H1 (cell line): ENCODE measurements around the gene PDE4D. TPM values are rescaled to one million over a fixed set of nuclear protein-coding genes. Genes with fewer than 3 reads are reported as not detected.

ENCODE experiments used
- CTCF ChIA-PET: fragments of 300-600 bp; sonication (Branson Sonifier 250); formaldehyde crosslinking; loops from one replicate; lab custom pipeline; 2021; ENCODE audit not compliant: partially characterized antibody; lab: Charles Lee
- POLR2A ChIA-PET: fragments of 300-600 bp; sonication (Branson Sonifier 250); formaldehyde crosslinking; loops from one replicate; lab custom pipeline; 2021; ENCODE audit warnings: inconsistent platforms; ENCODE audit not compliant: partially characterized antibody; lab: Charles Lee
- DNase-seq, 2 experiments: peaks; one replicate each; pipeline versions ENCODE4 v3.0.0 to v3.0.0-alpha.2; 2010 to 2022; ENCODE audit warnings: low spot score in 2 of 2, low read depth in 1 of 2, mixed read lengths in 1 of 2
- FAIRE-seq: peaks from 2 replicates; lab custom pipeline; 2011; peaks lifted over from hg19 to GRCh38; lab: Jason Lieb, UNC
- H2AFZ ChIP-seq: 2 replicates; pipeline ENCODE4 v1.8.1; 2012; ENCODE audit warnings: low read length, inconsistent platforms
- H2AK5ac ChIP-seq: 2 replicates; pipeline ENCODE4 v1.6.1; 2013; ENCODE audit warnings: low read depth, low read length
- H2BK120ac ChIP-seq: replicated peaks from 2 replicates; pipeline ENCODE3; 2013; ENCODE audit warnings: low read depth, low read length, inconsistent platforms
- H2BK12ac ChIP-seq: 2 replicates; pipeline ENCODE4 v1.6.1; 2013; ENCODE audit warnings: low read depth, low read length
- H2BK15ac ChIP-seq: 2 replicates; pipeline ENCODE4 v1.6.1; 2013; ENCODE audit warnings: low read length
- H2BK20ac ChIP-seq: 2 replicates; pipeline ENCODE4 v1.6.1; 2013; ENCODE audit warnings: low read length
- H2BK5ac ChIP-seq: 2 replicates; pipeline ENCODE4 v1.6.1; 2013; ENCODE audit warnings: low read depth, low read length
- H3K14ac ChIP-seq: 2 replicates; pipeline ENCODE4 v1.6.1; 2013; ENCODE audit warnings: inconsistent platforms; ENCODE audit not compliant: insufficient read length
- H3K18ac ChIP-seq: 2 replicates; pipeline ENCODE4 v1.6.1; 2013; ENCODE audit warnings: low read length; ENCODE audit errors: extremely low read depth
- H3K23ac ChIP-seq: 2 replicates; pipeline ENCODE4 v1.6.1; 2013; ENCODE audit warnings: inconsistent platforms; ENCODE audit not compliant: insufficient read length
- H3K23me2 ChIP-seq: 2 replicates; pipeline ENCODE4 v1.6.1; 2013; ENCODE audit warnings: low read depth, low read length
- H3K27ac ChIP-seq: 2 replicates; pipeline ENCODE4 v1.6.1; 2011; ENCODE audit warnings: low read depth, low read length, inconsistent platforms
- H3K27me3 ChIP-seq, 4 experiments: replicated peaks in 1 of 4; 1 replicate in 1 of 4; 2 replicates in 3 of 4; pipeline versions ENCODE4 v1.6.1 to v1.8.1; 2011 to 2013; ENCODE audit warnings: low read length in 3 of 4, mild to moderate bottlenecking in 3 of 4, inconsistent platforms in 2 of 4, mixed read lengths in 2 of 4, moderate library complexity in 1 of 4; ENCODE audit not compliant: control insufficient read depth in 3 of 4, insufficient read depth in 3 of 4; ENCODE audit errors: extremely low read depth in 1 of 4
- H3K36me3 ChIP-seq, 4 experiments: 2 replicates each; pipeline versions ENCODE4 v1.6.1 to v1.8.1; 2011 to 2013; ENCODE audit warnings: mild to moderate bottlenecking in 4 of 4, low read length in 3 of 4, moderate library complexity in 2 of 4, control low read depth in 1 of 4, inconsistent platforms in 1 of 4; ENCODE audit not compliant: insufficient read depth in 4 of 4, control insufficient read depth in 2 of 4
- H3K4ac ChIP-seq: replicated peaks from 2 replicates; pipeline ENCODE3; 2013; ENCODE audit warnings: low read length, low read depth, mixed read lengths, inconsistent platforms; ENCODE audit not compliant: insufficient read length
- H3K4me1 ChIP-seq, 4 experiments: replicated peaks in 1 of 4; 1 replicate in 1 of 4; 2 replicates in 3 of 4; pipeline versions ENCODE4 v1.6.1 to v1.8.1; 2011 to 2013; ENCODE audit warnings: low read length in 3 of 4, inconsistent platforms in 2 of 4, mixed read lengths in 1 of 4; ENCODE audit not compliant: insufficient read depth in 4 of 4, control insufficient read depth in 3 of 4
- H3K4me2 ChIP-seq, 2 experiments: 2 replicates each; pipeline versions ENCODE4 v1.6.1 to v1.8.1; 2011 to 2013; ENCODE audit warnings: low read depth in 2 of 2, low read length in 2 of 2, control low read depth in 1 of 2, inconsistent platforms in 1 of 2, mild to moderate bottlenecking in 1 of 2; ENCODE audit not compliant: insufficient read depth in 1 of 2
- H3K4me3 ChIP-seq, 4 experiments: fragments of 200-600, 300-600 bp in 1 of 4; sonication (generic), shearing (Covaris generic), sonication (Bioruptor Twin) in 1 of 4; 2 replicates each; pipeline versions ENCODE4 v1.5.1 to v1.8.1; 2011 to 2016; ENCODE audit warnings: low read length in 4 of 4, low read depth in 3 of 4, control low read depth in 2 of 4, inconsistent platforms in 2 of 4, mild to moderate bottlenecking in 2 of 4, mixed read lengths in 1 of 4, moderate library complexity in 1 of 4; ENCODE audit not compliant: insufficient read depth in 2 of 4; ENCODE audit errors: extremely low read depth in 1 of 4
- H3K56ac ChIP-seq: replicated peaks from 2 replicates; pipeline ENCODE3; 2013; ENCODE audit warnings: low read depth, mild to moderate bottlenecking, mixed read lengths, low read length, inconsistent platforms; ENCODE audit not compliant: insufficient read length
- H3K79me1 ChIP-seq: 2 replicates; pipeline ENCODE4 v1.6.1; 2013; ENCODE audit warnings: low read depth, low read length, control low read depth
- H3K79me2 ChIP-seq, 2 experiments: 2 replicates each; pipeline versions ENCODE4 v1.6.1 to v1.8.1; 2012 to 2013; ENCODE audit warnings: low read length in 2 of 2, mild to moderate bottlenecking in 2 of 2, inconsistent platforms in 1 of 2; ENCODE audit not compliant: insufficient read depth in 2 of 2, control insufficient read depth in 1 of 2
- H3K9ac ChIP-seq, 4 experiments: replicated peaks in 1 of 4; 1 replicate in 1 of 4; 2 replicates in 3 of 4; pipeline versions ENCODE4 v1.6.1 to v1.8.1; 2011 to 2013; ENCODE audit warnings: low read depth in 3 of 4, low read length in 3 of 4, control low read depth in 2 of 4, mild to moderate bottlenecking in 2 of 4, moderate library complexity in 2 of 4, inconsistent platforms in 1 of 4; ENCODE audit errors: extremely low read depth in 1 of 4
- H3K9me3 ChIP-seq, 2 experiments: 2 replicates each; pipeline versions ENCODE4 v1.6.1 to v1.8.1; 2012 to 2013; ENCODE audit warnings: mild to moderate bottlenecking in 2 of 2, moderate library complexity in 2 of 2, control low read depth in 1 of 2, inconsistent platforms in 1 of 2, low read depth in 1 of 2, low read length in 1 of 2, mixed read lengths in 1 of 2; ENCODE audit not compliant: insufficient read depth in 2 of 2
- H4K20me1 ChIP-seq, 2 experiments: replicated peaks in 1 of 2; 2 replicates each; pipeline versions ENCODE3 to v1.8.1; 2011 to 2013; ENCODE audit warnings: inconsistent platforms in 2 of 2, low read length in 2 of 2, mild to moderate bottlenecking in 1 of 2; ENCODE audit not compliant: insufficient read depth in 2 of 2, control insufficient read depth in 1 of 2
- H4K5ac ChIP-seq: 2 replicates; pipeline ENCODE4 v1.6.1; 2013; ENCODE audit warnings: low read length, low read depth, mixed read lengths, inconsistent platforms; ENCODE audit not compliant: insufficient read length
- H4K8ac ChIP-seq: 2 replicates; pipeline ENCODE4 v1.8.0; 2013; ENCODE audit warnings: mild to moderate bottlenecking, moderate library complexity, low read length, inconsistent platforms; ENCODE audit not compliant: insufficient read depth; ENCODE audit errors: extremely low read depth
- H4K91ac ChIP-seq: replicated peaks from 2 replicates; pipeline ENCODE3; 2013; ENCODE audit warnings: low read length, mixed read lengths, inconsistent platforms; ENCODE audit not compliant: insufficient read length
- CBX8 ChIP-seq: fragments of 300-800, 300-1000 bp; sonication (generic); IDR thresholded peaks from 2 replicates; pipeline ENCODE4 v1.7.1; 2016; ENCODE audit warnings: low read depth, low read length, borderline replicate concordance
- EGR1 ChIP-seq: IDR thresholded peaks from 2 replicates; pipeline ENCODE4 v1.6.1; 2011; ENCODE audit warnings: low read depth, low read length, borderline replicate concordance
- GTF2F1 ChIP-seq: IDR thresholded peaks from 2 replicates; pipeline ENCODE4 v1.6.1; 2012; ENCODE audit warnings: low read depth, low read length, improper control_type of control experiment, borderline replicate concordance
- JUND ChIP-seq: IDR thresholded peaks from 2 replicates; pipeline ENCODE4 v1.6.1; 2011; ENCODE audit warnings: mild to moderate bottlenecking, improper control_type of control experiment, low read length
- KDM5A ChIP-seq: fragments of 200-600 bp; IDR thresholded peaks from 2 replicates; pipeline ENCODE4 v1.7.1; 2012; ENCODE audit warnings: mild to moderate bottlenecking, low read length, inconsistent platforms, mixed read lengths
- NRF1 ChIP-seq: IDR thresholded peaks from 2 replicates; pipeline ENCODE4 v1.6.1; 2011; ENCODE audit warnings: mild to moderate bottlenecking, low read depth, low read length, improper control_type of control experiment
- PHF8 ChIP-seq: fragments of 200-600 bp; sonication (generic); conservative IDR thresholded peaks from 2 replicates; pipeline ENCODE4 v1.7.1; 2012; ENCODE audit warnings: low read depth, mild to moderate bottlenecking, inconsistent platforms, low read length, moderate library complexity
- RAD21 ChIP-seq, 2 experiments: IDR thresholded peaks in 1 of 2; conservative IDR thresholded peaks in 1 of 2; 2 replicates each; pipeline ENCODE4 v1.6.1; 2011; ENCODE audit warnings: low read depth in 2 of 2, low read length in 2 of 2, improper control_type of control experiment in 1 of 2, inconsistent platforms in 1 of 2, mild to moderate bottlenecking in 1 of 2, moderate library complexity in 1 of 2
- RFX5 ChIP-seq: IDR thresholded peaks from 2 replicates; pipeline ENCODE4 v1.6.1; 2011; ENCODE audit warnings: low read depth, low read length, improper control_type of control experiment, borderline replicate concordance
- RNF2 ChIP-seq: fragments of 200-900, 300-1000 bp; sonication (generic); IDR thresholded peaks from 2 replicates; pipeline ENCODE4 v1.7.1; 2016; ENCODE audit warnings: borderline replicate concordance, low read depth, mild to moderate bottlenecking, antibody characterized with exemption, low read length; ENCODE audit not compliant: poor library complexity, severe bottlenecking; ENCODE audit errors: missing control alignments
- RXRA ChIP-seq: IDR thresholded peaks from 2 replicates; pipeline ENCODE4 v1.6.1; 2011; ENCODE audit warnings: low read depth, mild to moderate bottlenecking, low read length, moderate library complexity; ENCODE audit not compliant: insufficient read depth
- SAP30 ChIP-seq: fragments of 300-600 bp; sonication (generic); IDR thresholded peaks from 2 replicates; pipeline ENCODE4 v1.7.1; 2012; ENCODE audit warnings: low read length, moderate library complexity, mild to moderate bottlenecking, inconsistent platforms; ENCODE audit not compliant: insufficient read depth, insufficient replicate concordance
- SP2 ChIP-seq: IDR thresholded peaks from 2 replicates; pipeline ENCODE4 v1.6.1; 2012; ENCODE audit warnings: mild to moderate bottlenecking, low read length, inconsistent platforms
- WGBS, 2 experiments: shearing (Covaris generic) in 1 of 2; methylation state at CpG; one replicate each; pipeline versions ENCODE4 v1.1.6 to v1.1.7; 2013 to 2015; ENCODE audit warnings: low lambda C conversion rate in 2 of 2, mixed read lengths in 2 of 2, inconsistent platforms in 1 of 2, low coverage in 1 of 2, missing lambda C conversion rate in 1 of 2; ENCODE audit not compliant: insufficient replicate concordance in 2 of 2, insufficient coverage in 1 of 2, insufficient read length in 1 of 2; ENCODE audit errors: extremely low coverage in 1 of 2, missing lambda C conversion rate in 1 of 2; 5-methylcytosine and 5-hydroxymethylcytosine counted together
- polyA plus RNA-seq, 7 experiments: library from polyadenylated mRNA; depleted of rRNA in 3 of 7; stranded (reverse) in 5 of 7; unstranded in 2 of 7; fragments of >200 nt in 5 of 7; fragments of 200-250 nt in 2 of 7; gene quantifications; 1 replicate in 5 of 7; 2 replicates in 1 of 7; 4 replicates in 1 of 7; pipeline versions ENCODE4 v1.2.1 to v1.2.3, GENCODE V29; 2011 to 2013; ENCODE audit warnings: missing spikeins in 2 of 7, mixed read lengths in 2 of 7
- total RNA-seq: library from RNA; stranded (reverse); fragmentation: NEBNext Ultra II Directional; extraction: Animal tissue kit (Norgen Biotek cat#: 25700); gene quantifications from 2 replicates; pipeline ENCODE4 v1.2.1, GENCODE V29; 2021

The PDE4D gene
- total and polyA plus RNA-seq, 2 of the 8 experiments (the other 6 are each of a cell fraction or from before 2014, with no cell fraction given), result 2.3 to 3.7 TPM

DNA sequence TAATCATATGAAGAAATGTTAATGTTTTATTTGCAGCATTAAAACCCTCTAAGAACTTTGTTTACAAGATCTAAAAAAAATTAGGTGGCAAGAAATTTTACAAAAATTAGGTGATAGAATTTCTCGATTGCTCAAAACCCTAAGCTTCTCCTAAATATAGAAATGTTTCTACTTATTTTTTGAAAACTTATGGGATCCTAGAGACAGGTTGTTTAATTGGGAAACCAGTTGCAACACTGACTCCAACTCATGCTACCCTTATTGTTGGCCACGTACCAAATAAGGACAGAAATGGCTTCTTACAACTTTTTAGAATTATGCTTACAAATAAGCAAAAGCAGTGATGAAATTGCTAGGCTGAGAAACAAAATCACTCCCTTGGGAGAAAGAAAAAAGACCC, 531.1 kb downstream of the PDE4D start:
- Histone ChIP-seq H4K91ac (no peak overlapping the region), H3K4ac (no peak overlapping the region), H2BK120ac (no peak overlapping the region), H2BK5ac (no peak overlapping the region), H2BK20ac (no peak overlapping the region), H2AK5ac (no peak overlapping the region), H3K56ac (no peak overlapping the region), H2BK15ac (no peak overlapping the region), H4K20me1 (no peaks in the 10 kb centered on the region), H3K9ac (no peak overlapping the region), H2AFZ (no peak overlapping the region), H3K14ac (no peak overlapping the region), H2BK12ac (no peak overlapping the region), H3K4me2 (no peak overlapping the region), H3K27me3 (no peaks in the 10 kb centered on the region), H3K18ac (no peak overlapping the region), H4K5ac (no peak overlapping the region), H3K23me2 (no peaks in the 10 kb centered on the region; the same call in 1 of the 2 replicates), H3K4me3 (no peak overlapping the region), H3K27ac (no peak overlapping the region), H3K79me2 (no peaks in the 10 kb centered on the region), H3K4me1 (peaks cover 0 to 13% (median 8%) of the 10 kb centered on the region in 4 experiments; a peak in 5 of 7 replicates), H3K9me3 (no peaks in the 10 kb centered on the region), H3K23ac (no peak overlapping the region), H3K36me3 (no peaks in the 10 kb centered on the region), H3K79me1 (no peaks in the 10 kb centered on the region), H4K8ac (no peak overlapping the region)
- POLR2A ChIA-PET, result no interaction called here
- TF ChIP-seq JUND, result no peak
- TF ChIP-seq KDM5A, result no peak
- no peak for TF ChIP-seq PHF8
- no peak for TF ChIP-seq CBX8
- TF ChIP-seq GTF2F1, result no peak
- TF ChIP-seq NRF1, result no peak
- TF ChIP-seq RNF2, result no peak
- TF ChIP-seq RFX5, result no peak
- TF ChIP-seq RAD21 (IDR thresholded peaks at IDR 0.05 in 1 of 2, conservative IDR thresholded peaks at IDR 0.05 in 1 of 2; ENCODE audit: low read depth in 2 of 2, low read length in 2 of 2), result no peak
- TF ChIP-seq SAP30, result no peak
- TF ChIP-seq SP2, result no peak
- TF ChIP-seq RXRA, result no peak
- no peak for TF ChIP-seq EGR1
- CTCF ChIA-PET, result interaction anchor here (0.8 to 1.4 kb wide), 2 partner anchors 10 to 26 kb away, joined by 3 to 4 read pairs; no protein-coding TSS in a partner anchor
- no peak for DNase-seq
- no peak for FAIRE-seq
- WGBS, 2 experiments, result 89% methylated on average over 2 of the region's 2 CpGs; no CpG with 5 or more reads in 1 of the 2 experiments
